Activated T-cell treated with anti-CD3 and anti-CD28 coated beads, Interleukin-2, amount 50 U/mL, for 4 hours (primary cell): Measurements from ENCODE around the gene CMPK2. TPM values are rescaled to one million over a fixed set of nuclear protein-coding genes. Genes with fewer than 3 reads are reported as not detected.

Source experiments
- ATAC-seq, 2 donors: fragments of 200-7000 bp; cut with Tn5 transposase; one replicate each; pipeline ENCODE4 v1.10.0; 2021
- DNase-seq: peaks from one replicate; pipeline ENCODE4 v3.0.0-alpha.2; 2020
- H3K27me3 Mint-ChIP-seq: one replicate; pipeline ENCODE4 v1.8.0; 2021; ENCODE audit warnings: low read depth, mixed read lengths
- H3K36me3 Mint-ChIP-seq: one replicate; pipeline ENCODE4 v1.8.0; 2022; ENCODE audit warnings: mixed read lengths; ENCODE audit not compliant: insufficient read depth
- H3K4me1 Mint-ChIP-seq: one replicate; pipeline ENCODE4 v1.8.0; 2021; ENCODE audit warnings: low read depth, mixed read lengths
- H3K4me3 Mint-ChIP-seq: one replicate; pipeline ENCODE4 v1.8.0; 2021; ENCODE audit warnings: mild to moderate bottlenecking, moderate library complexity, mixed read lengths
- H3K9me3 Mint-ChIP-seq: one replicate; pipeline ENCODE4 v1.8.0; 2021; ENCODE audit warnings: mixed read lengths
- total RNA-seq, 3 donors: library from RNA; stranded (reverse); gene quantifications; one replicate each; pipeline ENCODE4 v1.2.1, GENCODE V29; 2021

Gene CMPK2
- total RNA-seq, 3 donors from 2014 or later: 2.5 to 4.2 (median 3.2) TPM

- DNase-seq (no peak), ATAC-seq (no peak)
- Mint-ChIP-seq H3K36me3 (no peaks in the 10 kb centered on the region), H3K27me3 (no peaks in the 10 kb centered on the region), H3K9me3 (no peaks in the 10 kb centered on the region), H3K4me1 (no peaks in the 10 kb centered on the region), H3K4me3 (no peak overlapping the region)
Measured at GRCh38 chr2:6820903-6821584, 44.7 kb downstream of the CMPK2 start.

- Mint-ChIP-seq H3K27me3 (no peaks in the 10 kb centered on the region), H3K4me1 (no peaks in the 10 kb centered on the region), H3K4me3 (no peak overlapping the region), H3K36me3 (no peaks in the 10 kb centered on the region), H3K9me3 (no peaks in the 10 kb centered on the region)
- no peak for DNase-seq
- no peak for ATAC-seq
Measured at GRCh38 chr2:6820236-6820635, 45.5 kb downstream of the CMPK2 start.

GRCh38 chr2:6819668-6820067, 46.0 kb downstream of the CMPK2 start:
- DNase-seq (no peak), ATAC-seq (no peak)
- H3K36me3 Mint-ChIP-seq: no peaks in the 10 kb centered on the region
- H3K27me3 Mint-ChIP-seq: no peaks in the 10 kb centered on the region
- H3K9me3 Mint-ChIP-seq: no peaks in the 10 kb centered on the region
- H3K4me3 Mint-ChIP-seq: no peak overlapping the region
- no peaks in the 10 kb centered on the region for H3K4me1 Mint-ChIP-seq

- H3K9me3 Mint-ChIP-seq: no peaks in the 10 kb centered on the region
- ATAC-seq: no peak
- H3K4me1 Mint-ChIP-seq: no peaks in the 10 kb centered on the region
- no peak for DNase-seq
- no peaks in the 10 kb centered on the region for H3K36me3 Mint-ChIP-seq
- peaks cover 2% of the 10 kb centered on the region for H3K27me3 Mint-ChIP-seq
- no peak overlapping the region for H3K4me3 Mint-ChIP-seq
Measured at GRCh38 chr2:6818012-6818411, 47.7 kb downstream of the CMPK2 start.

- DNase-seq (no peak), ATAC-seq (no peak)
- Mint-ChIP-seq H3K9me3 (no peaks in the 10 kb centered on the region), H3K36me3 (no peaks in the 10 kb centered on the region), H3K4me1 (no peaks in the 10 kb centered on the region), H3K4me3 (no peak overlapping the region), H3K27me3 (peaks cover 7% of the 10 kb centered on the region)
Measured at GRCh38 chr2:6814869-6815268, 50.8 kb downstream of the CMPK2 start.

GRCh38 chr2:6814312-6814711, 51.4 kb downstream of the CMPK2 start:
- no peaks in the 10 kb centered on the region for H3K4me1 Mint-ChIP-seq
- H3K9me3 Mint-ChIP-seq: no peaks in the 10 kb centered on the region
- DNase-seq (no peak), ATAC-seq (no peak)
- peaks cover 7% of the 10 kb centered on the region for H3K27me3 Mint-ChIP-seq
- no peak overlapping the region for H3K4me3 Mint-ChIP-seq
- no peaks in the 10 kb centered on the region for H3K36me3 Mint-ChIP-seq

GRCh38 chr2:6813573-6813972, 52.1 kb downstream of the CMPK2 start:
- ATAC-seq: no peak
- no peak overlapping the region for H3K4me3 Mint-ChIP-seq

GRCh38 chr2:6812857-6813530, 52.7 kb downstream of the CMPK2 start:
- H3K9me3 Mint-ChIP-seq: no peaks in the 10 kb centered on the region
- H3K27me3 Mint-ChIP-seq: peaks cover 7% of the 10 kb centered on the region
- H3K4me3 Mint-ChIP-seq: no peak overlapping the region
- no peaks in the 10 kb centered on the region for H3K36me3 Mint-ChIP-seq
- ATAC-seq (no peak), DNase-seq (no peak)
- no peaks in the 10 kb centered on the region for H3K4me1 Mint-ChIP-seq

More at GRCh38 chr2:6813573-6813972, 52.1 kb downstream of the CMPK2 start:
- Mint-ChIP-seq H3K9me3 (no peaks in the 10 kb centered on the region), H3K27me3 (peaks cover 7% of the 10 kb centered on the region), H3K4me1 (no peaks in the 10 kb centered on the region), H3K36me3 (no peaks in the 10 kb centered on the region)
- no peak for DNase-seq

GRCh38 chr2:6810961-6811360, 54.7 kb downstream of the CMPK2 start:
- H3K9me3 Mint-ChIP-seq: no peaks in the 10 kb centered on the region
- H3K4me1 Mint-ChIP-seq: no peaks in the 10 kb centered on the region
- ATAC-seq (no peak), DNase-seq (no peak)
- no peak overlapping the region for H3K4me3 Mint-ChIP-seq
- H3K36me3 Mint-ChIP-seq: no peaks in the 10 kb centered on the region
- H3K27me3 Mint-ChIP-seq: peaks cover 9% of the 10 kb centered on the region

GRCh38 chr2:6808426-6808825, 57.3 kb downstream of the CMPK2 start:
- Mint-ChIP-seq H3K4me1 (no peaks in the 10 kb centered on the region), H3K4me3 (no peak overlapping the region), H3K9me3 (no peaks in the 10 kb centered on the region), H3K36me3 (no peaks in the 10 kb centered on the region), H3K27me3 (peaks cover 12% of the 10 kb centered on the region)
- no peak for ATAC-seq
- no peak for DNase-seq

- no peaks in the 10 kb centered on the region for H3K36me3 Mint-ChIP-seq
- DNase-seq (no peak), ATAC-seq (no peak)
- H3K27me3 Mint-ChIP-seq: peaks cover 10% of the 10 kb centered on the region
- no peak overlapping the region for H3K4me3 Mint-ChIP-seq
- no peaks in the 10 kb centered on the region for H3K9me3 Mint-ChIP-seq
- H3K4me1 Mint-ChIP-seq: no peaks in the 10 kb centered on the region
Measured at GRCh38 chr2:6806604-6807003, 59.1 kb downstream of the CMPK2 start.

- Mint-ChIP-seq H3K4me3 (no peak overlapping the region), H3K9me3 (no peaks in the 10 kb centered on the region), H3K4me1 (no peaks in the 10 kb centered on the region), H3K27me3 (peaks cover 9% of the 10 kb centered on the region), H3K36me3 (no peaks in the 10 kb centered on the region)
- DNase-seq (no peak), ATAC-seq (no peak)
Measured at GRCh38 chr2:6800553-6800952, 65.2 kb downstream of the CMPK2 start.

Other genes starting within 250 kb of the CMPK2 start
- 1 to 10 TPM; 2.8 to 4.3 (median 3.3) TPM for gene RSAD2, start 11.9 kb upstream of the CMPK2 start, total RNA-seq
- gene RNF144A, start 51.5 kb upstream of the CMPK2 start, total RNA-seq: 10 to 100 TPM; 13.7 to 25.6 (median 18.9) TPM